Upper lobe of left lung (tissue), 6 donors: Measurements from ENCODE around the gene TAF11L8. TPM values are rescaled to one million over a fixed set of nuclear protein-coding genes. Genes with fewer than 3 reads are reported as not detected.
"Not testable (repeated sequence)": the region's sequence is repeated elsewhere in the genome, so short reads cannot be mapped to it uniquely, and the experiment has no call there.

Source experiments
- ATAC-seq, 2 donors: fragments of 200-7000 bp; cut with Tn5 transposase; one replicate each; pipeline ENCODE4 v1.9.1; 2022; ENCODE audit warnings: mild to moderate bottlenecking in 2 of 2, moderate library complexity in 2 of 2; ENCODE audit not compliant: low FRiP score in 2 of 2
- DNase-seq, 2 donors: peaks; one replicate each; pipeline ENCODE4 v3.0.0-alpha.2; 2019 to 2020
- H3K27ac ChIP-seq, 4 donors: fragments of 200-600 bp; sonication (generic); one replicate each; pipeline ENCODE4 v1.5.1; 2016 to 2019
- H3K27me3 ChIP-seq, 4 donors: fragments of 200-600 bp; sonication (generic); one replicate each; pipeline ENCODE4 v1.5.1; 2017 to 2019
- H3K36me3 ChIP-seq, 4 donors: fragments of 200-600 bp; sonication (generic); one replicate each; pipeline ENCODE4 v1.5.1; 2016 to 2019
- H3K4me1 ChIP-seq, 4 donors: fragments of 200-600 bp; sonication (generic); one replicate each; pipeline ENCODE4 v1.5.1; 2018 to 2019
- H3K4me3 ChIP-seq, 4 donors: fragments of 200-600 bp; sonication (generic); one replicate each; pipeline ENCODE4 v1.5.1; 2017 to 2019; ENCODE audit warnings: mild to moderate bottlenecking in 2 of 4, moderate library complexity in 1 of 4
- H3K9me3 ChIP-seq, 4 donors: fragments of 200-600 bp; sonication (generic); one replicate each; pipeline ENCODE4 v1.5.1; 2018 to 2019
- CTCF ChIP-seq, 6 experiments: fragments of 450-650 bp in 4 of 6; fragments of 200-600 bp in 2 of 6; sonication (generic) in 2 of 6; IDR thresholded peaks; one replicate each; pipeline ENCODE4 v1.5.1; 2016 to 2019; ENCODE audit warnings: antibody characterized with exemption in 6 of 6
- EP300 ChIP-seq, 4 donors: sonication (generic); formaldehyde crosslinking; IDR thresholded peaks; one replicate each; pipeline ENCODE4 v1.5.1; 2017; ENCODE audit warnings: antibody characterized with exemption in 4 of 4, control low read depth in 2 of 4
- POLR2A ChIP-seq, 4 donors: fragments of 450-650 bp; IDR thresholded peaks; one replicate each; pipeline ENCODE4 v1.5.1; 2016 to 2017; ENCODE audit warnings: antibody characterized with exemption in 4 of 4, mild to moderate bottlenecking in 2 of 4
- POLR2AphosphoS5 ChIP-seq, 2 donors: sonication (generic); formaldehyde crosslinking; IDR thresholded peaks; one replicate each; pipeline ENCODE4 v1.5.1; 2017; ENCODE audit warnings: antibody characterized with exemption in 2 of 2
- WGBS, 2 donors: methylation state at CpG; one replicate each; pipeline ENCODE4 v1.1.5; 2017 to 2018; 5-methylcytosine and 5-hydroxymethylcytosine counted together
- total RNA-seq, 6 donors: library from RNA; depleted of rRNA in 4 of 6; stranded (reverse); fragments of >200 nt in 4 of 6; gene quantifications; one replicate each; pipeline versions ENCODE4 v1.1.0 to v1.2.1, GENCODE V29; 2016 to 2021
- donor health status: DM: no; HTN: no; CAD: no; lungs with moderate emphysema.
- donor health status: DM: no; HTN: yes; CAD: no; lungs with severe emphysema.

Gene TAF11L8
- total RNA-seq, 6 donors from 2014 or later: not detected

GRCh38 chr5:17614872-17615605 lies 24.3 kb upstream of the TAF11L8 start:
- no peak overlapping the region for H3K4me3 ChIP-seq
- TF ChIP-seq POLR2AphosphoS5 (IDR thresholded peaks at IDR 0.05): no peak
- no peak for TF ChIP-seq EP300 (IDR thresholded peaks at IDR 0.05)
- no peak for TF ChIP-seq CTCF (IDR thresholded peaks at IDR 0.05)
- no peak for TF ChIP-seq POLR2A (IDR thresholded peaks at IDR 0.05)
- DNase-seq: peak in 1 of 2 donors; percentile 42
- no peaks in the 10 kb centered on the region for H3K4me1 ChIP-seq
- no peak for ATAC-seq
- H3K9me3 ChIP-seq: no peaks in the 10 kb centered on the region
- no peak overlapping the region for H3K27ac ChIP-seq
- H3K36me3 ChIP-seq: no peaks in the 10 kb centered on the region
- WGBS, 2 donors: 92 to 95% methylated on average over 11 to 17 of the region's 17 CpGs
- no peaks in the 10 kb centered on the region for H3K27me3 ChIP-seq

- 81 to 83% methylated on average over 2 of the region's 2 CpGs for WGBS, 2 donors
Measured at GRCh38 chr5:17610092-17610491, 19.3 kb upstream of the TAF11L8 start, which contains the start of gene TAF11L12. Gene TAF11L12, plus strand, starts transcription at chr5:17610392.

GRCh38 chr5:17607461-17607860 lies 16.7 kb upstream of the TAF11L8 start:
- 82 to 96% methylated on average over 4 of the region's 4 CpGs for WGBS, 2 donors
- H3K4me1 ChIP-seq, H3K36me3 ChIP-seq, DNase-seq, H3K27ac ChIP-seq, H3K4me3 ChIP-seq, ATAC-seq, H3K27me3 ChIP-seq, H3K9me3 ChIP-seq: not testable (repeated sequence)

More at GRCh38 chr5:17610092-17610491, 19.3 kb upstream of the TAF11L8 start, which contains the start of gene TAF11L12:
- not testable (repeated sequence) for ATAC-seq, H3K4me3 ChIP-seq, H3K27ac ChIP-seq, H3K4me1 ChIP-seq, H3K9me3 ChIP-seq, DNase-seq, H3K27me3 ChIP-seq, H3K36me3 ChIP-seq

- TF ChIP-seq EP300 (IDR thresholded peaks at IDR 0.05): no peak
- TF ChIP-seq CTCF (IDR thresholded peaks at IDR 0.05): no peak
- no peak for TF ChIP-seq POLR2A (IDR thresholded peaks at IDR 0.05)
- TF ChIP-seq POLR2AphosphoS5 (IDR thresholded peaks at IDR 0.05): no peak
- no peaks in the 10 kb centered on the region for H3K9me3 ChIP-seq
- H3K36me3 ChIP-seq: no peaks in the 10 kb centered on the region
- no peak overlapping the region for H3K27ac ChIP-seq
- no peaks in the 10 kb centered on the region for H3K4me1 ChIP-seq
- H3K27me3 ChIP-seq: no peaks in the 10 kb centered on the region
- H3K4me3 ChIP-seq: no peak overlapping the region
- DNase-seq: no peak
- no peak for ATAC-seq
- WGBS, 2 donors: 92% methylated on average over 14 of the region's 14 CpGs
Measured at GRCh38 chr5:17604951-17605350, 14.2 kb upstream of the TAF11L8 start.

- not testable (repeated sequence) for H3K27ac ChIP-seq, H3K27me3 ChIP-seq, H3K9me3 ChIP-seq
Measured at GRCh38 chr5:17603880-17604279, 13.1 kb upstream of the TAF11L8 start, which contains the start of gene TAF11L11. Gene TAF11L11, plus strand, starts transcription at chr5:17604183.

GRCh38 chr5:17597728-17598127 lies 7.0 kb upstream of the TAF11L8 start, which contains the start of gene TAF11L10:
Gene TAF11L10, minus strand, starts transcription at chr5:17597828.
- H3K36me3 ChIP-seq, H3K27ac ChIP-seq, DNase-seq, H3K9me3 ChIP-seq, H3K4me3 ChIP-seq, ATAC-seq, H3K4me1 ChIP-seq, H3K27me3 ChIP-seq: not testable (repeated sequence)
- WGBS, 2 donors: no CpG with 5 or more reads among the region's 15 CpGs

More at GRCh38 chr5:17603880-17604279, 13.1 kb upstream of the TAF11L8 start, which contains the start of gene TAF11L11:
- not testable (repeated sequence) for H3K4me3 ChIP-seq, DNase-seq, H3K4me1 ChIP-seq, H3K36me3 ChIP-seq, ATAC-seq
- WGBS, 2 donors: 62 to 69% methylated on average over 6 of the region's 6 CpGs

- WGBS, 2 donors: 91 to 94% methylated on average over 12 to 13 of the region's 15 CpGs
- not testable (repeated sequence) for H3K27ac ChIP-seq, H3K27me3 ChIP-seq, ATAC-seq, H3K36me3 ChIP-seq, H3K9me3 ChIP-seq, H3K4me3 ChIP-seq, H3K4me1 ChIP-seq
- DNase-seq: peak in 1 of 2 donors; percentile 22
Measured at GRCh38 chr5:17594255-17594654, 3.5 kb upstream of the TAF11L8 start, which contains the start of gene TAF11L9. Gene TAF11L9, minus strand, starts transcription at chr5:17594394.

- WGBS, 2 donors: no CpG with 5 or more reads among the region's 16 CpGs
- not testable (repeated sequence) for DNase-seq, H3K27me3 ChIP-seq, H3K4me3 ChIP-seq, H3K27ac ChIP-seq, ATAC-seq, H3K9me3 ChIP-seq, H3K36me3 ChIP-seq, H3K4me1 ChIP-seq
Measured at GRCh38 chr5:17585658-17586057, 5.1 kb downstream of the TAF11L8 start, which contains the start of gene TAF11L7. Gene TAF11L7, minus strand, starts transcription at chr5:17585758.
